IMR-90 (cell line): Measurements from ENCODE around the gene DGKB. TPM values are rescaled to one million over a fixed set of nuclear protein-coding genes. Genes with fewer than 3 reads are reported as not detected.

Source experiments
- ATAC-seq: fragments of 200-7000 bp; cut with Tn5 transposase; 2 replicates; pipeline ENCODE4 v1.9.1; 2020; ENCODE audit warnings: low read depth, mild to moderate bottlenecking, moderate library complexity
- BruUV-seq: library from RNA; stranded (reverse); fragments of 400-500 nt; replicated peaks from 2 replicates; lab custom pipeline; 2021; lab: Mats Ljungman, UMichigan
- CTCF ChIA-PET: fragments of 300-600 bp; formaldehyde crosslinking; extraction: SDS; loops from one replicate; lab custom pipeline; 2021; ENCODE audit warnings: antibody characterized with exemption; lab: Yijun Ruan, JAX
- POLR2A ChIA-PET: fragments of 300-600 bp; sonication (Branson Sonifier 250); formaldehyde crosslinking; loops from one replicate; lab custom pipeline; 2022; ENCODE audit warnings: antibody characterized with exemption; ENCODE audit not compliant: unreplicated experiment; lab: Charles Lee
- DNase-seq: peaks from one replicate; pipeline ENCODE4 v3.0.0; 2013
- H2AFZ ChIP-seq: replicated peaks from 2 replicates; pipeline ENCODE3; 2013; ENCODE audit warnings: low read length, mild to moderate bottlenecking; ENCODE audit not compliant: poor library complexity
- H2AK5ac ChIP-seq: 2 replicates; pipeline ENCODE4 v1.6.1; 2013; ENCODE audit warnings: low read depth, low read length, inconsistent platforms
- H2AK9ac ChIP-seq: replicated peaks from 2 replicates; pipeline ENCODE3; 2013; ENCODE audit warnings: mild to moderate bottlenecking, low read depth, low read length, moderate library complexity; ENCODE audit not compliant: poor library complexity
- H2BK120ac ChIP-seq: 2 replicates; pipeline ENCODE4 v1.6.1; 2013; ENCODE audit warnings: low read depth, low read length, inconsistent platforms
- H2BK15ac ChIP-seq: 3 replicates; pipeline ENCODE4 v1.6.1; 2013; ENCODE audit warnings: low read depth, low read length, inconsistent platforms
- H2BK20ac ChIP-seq: 2 replicates; pipeline ENCODE4 v1.6.1; 2013; ENCODE audit warnings: low read depth, mild to moderate bottlenecking, inconsistent platforms, low read length, moderate library complexity
- H2BK5ac ChIP-seq: 2 replicates; pipeline ENCODE4 v1.6.1; 2013; ENCODE audit warnings: mild to moderate bottlenecking, low read depth, low read length, inconsistent platforms; ENCODE audit not compliant: poor library complexity, severe bottlenecking
- H3K14ac ChIP-seq: replicated peaks from 2 replicates; pipeline ENCODE4 v1.6.1; 2013; ENCODE audit warnings: low read depth, low read length, inconsistent platforms
- H3K18ac ChIP-seq: 2 replicates; pipeline ENCODE4 v1.6.1; 2013; ENCODE audit warnings: low read depth, low read length, control low read depth
- H3K23ac ChIP-seq: 2 replicates; pipeline ENCODE4 v1.6.1; 2013; ENCODE audit warnings: low read depth, low read length, inconsistent platforms
- H3K27ac ChIP-seq: 2 replicates; pipeline ENCODE4 v1.5.1; 2013; ENCODE audit warnings: mild to moderate bottlenecking, control low read depth, low read length; ENCODE audit not compliant: insufficient read depth
- H3K27me3 ChIP-seq: 2 replicates; pipeline ENCODE4 v1.6.1; 2013; ENCODE audit warnings: low read length; ENCODE audit not compliant: control insufficient read depth, insufficient read depth
- H3K36me3 ChIP-seq: 2 replicates; pipeline ENCODE4 v1.6.1; 2013; ENCODE audit warnings: low read length, mixed read lengths; ENCODE audit not compliant: control insufficient read depth, insufficient read depth
- H3K4ac ChIP-seq: 2 replicates; pipeline ENCODE4 v1.6.1; 2013; ENCODE audit warnings: low read depth, low read length, inconsistent platforms
- H3K4me1 ChIP-seq: 2 replicates; pipeline ENCODE4 v1.6.1; 2013; ENCODE audit warnings: low read length, mixed read lengths; ENCODE audit not compliant: control insufficient read depth, insufficient read depth
- H3K4me2 ChIP-seq: 2 replicates; pipeline ENCODE4 v1.6.1; 2013; ENCODE audit warnings: low read depth, mild to moderate bottlenecking, control low read depth, low read length, moderate library complexity
- H3K4me3 ChIP-seq: 2 replicates; pipeline ENCODE4 v1.5.1; 2013; ENCODE audit warnings: low read depth, mild to moderate bottlenecking, control low read depth, low read length, moderate library complexity; ENCODE audit not compliant: insufficient read depth
- H3K56ac ChIP-seq: 2 replicates; pipeline ENCODE4 v1.6.1; 2013; ENCODE audit warnings: low read length, inconsistent platforms; ENCODE audit not compliant: insufficient read depth; ENCODE audit errors: extremely low read depth
- H3K79me1 ChIP-seq, 2 experiments: 2 replicates each; pipeline ENCODE4 v1.6.1; 2013; ENCODE audit warnings: low read length in 2 of 2, inconsistent platforms in 1 of 2, low read depth in 1 of 2
- H3K9ac ChIP-seq: 2 replicates; pipeline ENCODE4 v1.6.1; 2013; ENCODE audit warnings: low read depth, low read length, control low read depth
- H3K9me1 ChIP-seq: 2 replicates; pipeline ENCODE4 v1.6.1; 2013; ENCODE audit warnings: low read length, inconsistent platforms; ENCODE audit not compliant: insufficient read depth
- H3K9me3 ChIP-seq: 2 replicates; pipeline ENCODE4 v1.6.1; 2013; ENCODE audit warnings: low read length; ENCODE audit not compliant: control insufficient read depth, insufficient read depth
- H4K20me1 ChIP-seq: 2 replicates; pipeline ENCODE4 v1.6.1; 2013; ENCODE audit warnings: low read length, inconsistent platforms; ENCODE audit not compliant: insufficient read depth
- H4K5ac ChIP-seq: 2 replicates; pipeline ENCODE4 v1.6.1; 2013; ENCODE audit warnings: mild to moderate bottlenecking, low read depth, low read length, control low read depth
- H4K8ac ChIP-seq, 2 experiments: 2 replicates each; pipeline ENCODE4 v1.6.1; 2013; ENCODE audit warnings: low read depth in 2 of 2, low read length in 2 of 2, control low read depth in 1 of 2, inconsistent platforms in 1 of 2
- H4K91ac ChIP-seq: 2 replicates; pipeline ENCODE4 v1.6.1; 2013; ENCODE audit warnings: low read depth, low read length, inconsistent platforms; ENCODE audit not compliant: insufficient read depth
- CEBPB ChIP-seq: IDR thresholded peaks from 2 replicates; pipeline ENCODE4 v1.6.1; 2012; ENCODE audit warnings: low read depth, low read length, improper control_type of control experiment
- MAZ ChIP-seq: IDR thresholded peaks from 2 replicates; pipeline ENCODE4 v1.6.1; 2012; ENCODE audit warnings: low read depth, mild to moderate bottlenecking, low read length, improper control_type of control experiment, moderate library complexity, borderline replicate concordance
- WGBS, 2 experiments: methylation state at CpG; one replicate each; pipeline versions ENCODE4 v1.1.5 to v1.1.7; 2013; ENCODE audit warnings: missing lambda C conversion rate in 2 of 2; ENCODE audit not compliant: insufficient read length in 1 of 2; ENCODE audit errors: extremely low coverage in 2 of 2; 5-methylcytosine and 5-hydroxymethylcytosine counted together
- dilution Hi-C: fragments of 300-500 bp; cut with HindIII; formaldehyde crosslinking; loops from one replicate; pipeline ENCODE4 v1.14.3; 2018; ENCODE audit warnings: low sequenced_read_pairs; ENCODE audit not compliant: unreplicated experiment
- in situ Hi-C: fragments of 300-500 bp; cut with MboI; formaldehyde crosslinking; loops from 3 replicates; pipeline ENCODE4 v1.14.3; 2019; ENCODE audit warnings: low sequenced_read_pairs, inconsistent platforms, mixed read lengths
- intact Hi-C: fragments of 100-400 bp; cut with micrococcal nuclease; formaldehyde crosslinking; loops from 2 replicates; pipeline ENCODE4 v1.10.0; 2022
- polyA plus RNA-seq, 3 experiments: library from polyadenylated mRNA; depleted of rRNA; stranded (reverse); fragments of >200 nt; gene quantifications; 2 replicates each; pipeline ENCODE4 v1.2.3, GENCODE V29; 2012; ENCODE audit warnings: low replicate concordance in 1 of 3
- total RNA-seq: library from RNA; depleted of rRNA; stranded (reverse); fragments of >200 nt; gene quantifications from 2 replicates; pipeline ENCODE4 v1.2.3, GENCODE V29; 2012

DGKB gene
- total and polyA plus RNA-seq, 2 of the 4 experiments (the other 2 are of a cell fraction), result not detected

- H3K4me3 ChIP-seq, result no peak overlapping the region
- H3K4me2 ChIP-seq, result no peak overlapping the region
- no peak for DNase-seq
- H4K91ac ChIP-seq, result no peak overlapping the region
- no CpG with 5 or more reads among the region's 3 CpGs for WGBS, 2 experiments
- no TSS peak for BruUV-seq
- no peak overlapping the region for H3K18ac ChIP-seq
- H3K27ac ChIP-seq, result no peak overlapping the region
- H2AK9ac ChIP-seq, result no peak overlapping the region
- dilution Hi-C loops, result no loop called here
- H4K8ac ChIP-seq, result no peak overlapping the region
- no peaks in the 10 kb centered on the region for H3K27me3 ChIP-seq
- ATAC-seq, result no peak
- no peak overlapping the region for H4K5ac ChIP-seq
- in situ Hi-C loops, result no loop called here
- H3K56ac ChIP-seq, result no peak overlapping the region
- no peaks in the 10 kb centered on the region for H4K20me1 ChIP-seq
- no peak overlapping the region for H2AK5ac ChIP-seq
- POLR2A ChIA-PET, result no interaction called here
- no peaks in the 10 kb centered on the region; the same call in 1 of the 2 replicates for H3K9me3 ChIP-seq
- intact Hi-C loops, result no loop called here
- no peaks in the 10 kb centered on the region for H3K4me1 ChIP-seq
- H2BK120ac ChIP-seq, result no peak overlapping the region
- H3K14ac ChIP-seq, result no peak overlapping the region
- no peak for TF ChIP-seq MAZ
- TF ChIP-seq CEBPB, result peak; percentile 69
- CTCF ChIA-PET, result no interaction called here
- H2AFZ ChIP-seq, result no peak overlapping the region
- no peak overlapping the region for H2BK5ac ChIP-seq
- no peaks in the 10 kb centered on the region for H3K36me3 ChIP-seq
- H2BK20ac ChIP-seq, result no peak overlapping the region
- H3K79me1 ChIP-seq, result no peaks in the 10 kb centered on the region
- no peak overlapping the region for H3K23ac ChIP-seq
- H3K9ac ChIP-seq, result no peak overlapping the region
- no peak overlapping the region for H3K4ac ChIP-seq
- H3K9me1 ChIP-seq, result no peaks in the 10 kb centered on the region
- no peak overlapping the region for H2BK15ac ChIP-seq
Observed at GRCh38 chr7:14899030-14899429, 3.5 kb downstream of the DGKB start.
